ENCODE measurements around the gene TMEM168.

DNA sequence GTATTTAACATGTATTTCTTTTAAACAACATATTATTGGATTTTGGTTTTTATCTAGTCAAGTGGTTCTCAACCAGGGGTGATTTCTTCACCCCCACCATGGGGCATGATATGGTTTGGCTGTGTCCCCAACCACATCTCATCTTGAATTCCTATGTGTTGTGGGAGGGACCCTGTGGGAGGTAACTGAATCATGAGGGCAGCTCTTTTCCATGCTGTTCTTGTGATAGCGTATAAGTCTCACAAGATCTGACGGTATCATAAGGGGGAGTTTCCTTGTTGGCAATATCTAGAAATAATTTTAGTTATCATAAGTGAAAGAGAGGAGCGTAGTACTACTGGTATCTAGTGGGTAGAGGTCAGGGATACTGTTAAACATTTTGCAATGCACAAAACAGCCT, 37.6 kb downstream of the TMEM168 start:
- no peak for TF ChIP-seq POLR2AphosphoS5 (IDR thresholded peaks at IDR 0.05; ENCODE audit: borderline replicate concordance, low read depth, low read length)
- no peak for TF ChIP-seq EZH2 (IDR thresholded peaks at IDR 0.05)

Measured in SK-N-MC (cell line).